ENCODE results near the gene NLGN1.

Gene NLGN1

GRCh38 chr3:173913974-173914421 lies 516.5 kb downstream of the NLGN1 start:
- H3K4me1 ChIP-seq (ENCODE audit: control insufficient read depth, insufficient read depth, low read length): peaks cover 32% of the 10 kb centered on the region
- WGBS, 2 experiments: 56 to 64% methylated on average over 1 of the region's 1 CpG
- no peaks in the 10 kb centered on the region for H3K36me3 ChIP-seq (ENCODE audit: control insufficient read depth, insufficient read depth, low read length)
- H3K9me3 ChIP-seq (ENCODE audit: control insufficient read depth, low read length): no peaks in the 10 kb centered on the region
- H3K27ac ChIP-seq (ENCODE audit: insufficient read depth, low read depth, low read length, poor library complexity, severe bottlenecking): peak overlapping the region; percentile 4
- H3K4me3 ChIP-seq (ENCODE audit: insufficient read depth, low read depth, low read length): no peak overlapping the region
- no peaks in the 10 kb centered on the region for H3K27me3 ChIP-seq (ENCODE audit: control insufficient read depth, insufficient read depth, low read length, poor library complexity, severe bottlenecking)

GRCh38 chr3:173916799-173917198 lies 519.3 kb downstream of the NLGN1 start:
- H3K27me3 ChIP-seq (ENCODE audit: control insufficient read depth, insufficient read depth, low read length, poor library complexity, severe bottlenecking): no peaks in the 10 kb centered on the region
- peaks cover 33% of the 10 kb centered on the region for H3K4me1 ChIP-seq (ENCODE audit: control insufficient read depth, insufficient read depth, low read length)
- no peaks in the 10 kb centered on the region for H3K9me3 ChIP-seq (ENCODE audit: control insufficient read depth, low read length)
- H3K36me3 ChIP-seq (ENCODE audit: control insufficient read depth, insufficient read depth, low read length): no peaks in the 10 kb centered on the region
- no peak overlapping the region for H3K4me3 ChIP-seq (ENCODE audit: insufficient read depth, low read depth, low read length)
- H3K27ac ChIP-seq (ENCODE audit: insufficient read depth, low read depth, low read length, poor library complexity, severe bottlenecking): no peak overlapping the region

GRCh38 chr3:173920386-173920785 lies 522.8 kb downstream of the NLGN1 start:
- no peak overlapping the region for H3K4me3 ChIP-seq (ENCODE audit: insufficient read depth, low read depth, low read length)
- H3K27me3 ChIP-seq (ENCODE audit: control insufficient read depth, insufficient read depth, low read length, poor library complexity, severe bottlenecking): no peaks in the 10 kb centered on the region
- H3K4me1 ChIP-seq (ENCODE audit: control insufficient read depth, insufficient read depth, low read length): peaks cover 8% of the 10 kb centered on the region
- WGBS, 2 experiments: 86 to 90% methylated on average over 1 of the region's 1 CpG
- H3K36me3 ChIP-seq (ENCODE audit: control insufficient read depth, insufficient read depth, low read length): no peaks in the 10 kb centered on the region
- H3K9me3 ChIP-seq (ENCODE audit: control insufficient read depth, low read length): no peaks in the 10 kb centered on the region
- H3K27ac ChIP-seq (ENCODE audit: insufficient read depth, low read depth, low read length, poor library complexity, severe bottlenecking): no peak overlapping the region

GRCh38 chr3:173921732-173922131 lies 524.2 kb downstream of the NLGN1 start:
- Histone ChIP-seq H3K4me1 (ENCODE audit: control insufficient read depth, insufficient read depth, low read length) (peaks cover 7% of the 10 kb centered on the region), H3K27me3 (ENCODE audit: control insufficient read depth, insufficient read depth, low read length, poor library complexity, severe bottlenecking) (no peaks in the 10 kb centered on the region), H3K27ac (ENCODE audit: insufficient read depth, low read depth, low read length, poor library complexity, severe bottlenecking) (peak overlapping the region; percentile 55), H3K9me3 (ENCODE audit: control insufficient read depth, low read length) (no peaks in the 10 kb centered on the region), H3K4me3 (ENCODE audit: insufficient read depth, low read depth, low read length) (no peak overlapping the region), H3K36me3 (ENCODE audit: control insufficient read depth, insufficient read depth, low read length) (no peaks in the 10 kb centered on the region)
- WGBS, 2 experiments: 93% methylated on average over 2 of the region's 2 CpGs

GRCh38 chr3:173923204-173923603 lies 525.7 kb downstream of the NLGN1 start:
- Histone ChIP-seq H3K9me3 (ENCODE audit: control insufficient read depth, low read length) (no peaks in the 10 kb centered on the region), H3K36me3 (ENCODE audit: control insufficient read depth, insufficient read depth, low read length) (no peaks in the 10 kb centered on the region), H3K4me1 (ENCODE audit: control insufficient read depth, insufficient read depth, low read length) (peaks cover 7% of the 10 kb centered on the region), H3K4me3 (ENCODE audit: insufficient read depth, low read depth, low read length) (no peak overlapping the region), H3K27ac (ENCODE audit: insufficient read depth, low read depth, low read length, poor library complexity, severe bottlenecking) (no peak overlapping the region), H3K27me3 (ENCODE audit: control insufficient read depth, insufficient read depth, low read length, poor library complexity, severe bottlenecking) (no peaks in the 10 kb centered on the region)
- WGBS, 2 experiments: 71 to 89% methylated on average over 1 of the region's 1 CpG

GRCh38 chr3:173930251-173930650 lies 532.7 kb downstream of the NLGN1 start:
- Histone ChIP-seq H3K9me3 (ENCODE audit: control insufficient read depth, low read length) (no peaks in the 10 kb centered on the region), H3K4me1 (ENCODE audit: control insufficient read depth, insufficient read depth, low read length) (no peaks in the 10 kb centered on the region), H3K27me3 (ENCODE audit: control insufficient read depth, insufficient read depth, low read length, poor library complexity, severe bottlenecking) (no peaks in the 10 kb centered on the region), H3K27ac (ENCODE audit: insufficient read depth, low read depth, low read length, poor library complexity, severe bottlenecking) (no peak overlapping the region), H3K36me3 (ENCODE audit: control insufficient read depth, insufficient read depth, low read length) (no peaks in the 10 kb centered on the region), H3K4me3 (ENCODE audit: insufficient read depth, low read depth, low read length) (no peak overlapping the region)
- WGBS, 2 experiments: 82 to 95% methylated on average over 2 of the region's 2 CpGs

- Histone ChIP-seq H3K27me3 (ENCODE audit: control insufficient read depth, insufficient read depth, low read length, poor library complexity, severe bottlenecking) (no peaks in the 10 kb centered on the region), H3K36me3 (ENCODE audit: control insufficient read depth, insufficient read depth, low read length) (no peaks in the 10 kb centered on the region), H3K4me3 (ENCODE audit: insufficient read depth, low read depth, low read length) (no peak overlapping the region), H3K27ac (ENCODE audit: insufficient read depth, low read depth, low read length, poor library complexity, severe bottlenecking) (no peak overlapping the region), H3K9me3 (ENCODE audit: control insufficient read depth, low read length) (no peaks in the 10 kb centered on the region), H3K4me1 (ENCODE audit: control insufficient read depth, insufficient read depth, low read length) (no peaks in the 10 kb centered on the region)
Measured at GRCh38 chr3:173932624-173933023, 535.1 kb downstream of the NLGN1 start.

GRCh38 chr3:173933113-173933512 lies 535.6 kb downstream of the NLGN1 start:
- no peaks in the 10 kb centered on the region for H3K36me3 ChIP-seq (ENCODE audit: control insufficient read depth, insufficient read depth, low read length)
- 62 to 83% methylated on average over 1 of the region's 1 CpG for WGBS, 2 experiments
- no peaks in the 10 kb centered on the region for H3K27me3 ChIP-seq (ENCODE audit: control insufficient read depth, insufficient read depth, low read length, poor library complexity, severe bottlenecking)
- peaks cover 2% of the 10 kb centered on the region for H3K4me1 ChIP-seq (ENCODE audit: control insufficient read depth, insufficient read depth, low read length)
- no peaks in the 10 kb centered on the region for H3K9me3 ChIP-seq (ENCODE audit: control insufficient read depth, low read length)
- no peak overlapping the region for H3K4me3 ChIP-seq (ENCODE audit: insufficient read depth, low read depth, low read length)
- no peak overlapping the region for H3K27ac ChIP-seq (ENCODE audit: insufficient read depth, low read depth, low read length, poor library complexity, severe bottlenecking)

- WGBS, 2 experiments: 78 to 100% methylated on average over 1 of the region's 2 CpGs
- no peak overlapping the region for H3K4me3 ChIP-seq (ENCODE audit: insufficient read depth, low read depth, low read length)
- peaks cover 8% of the 10 kb centered on the region for H3K4me1 ChIP-seq (ENCODE audit: control insufficient read depth, insufficient read depth, low read length)
- H3K27ac ChIP-seq (ENCODE audit: insufficient read depth, low read depth, low read length, poor library complexity, severe bottlenecking): no peak overlapping the region
- no peaks in the 10 kb centered on the region for H3K27me3 ChIP-seq (ENCODE audit: control insufficient read depth, insufficient read depth, low read length, poor library complexity, severe bottlenecking)
- no peaks in the 10 kb centered on the region for H3K9me3 ChIP-seq (ENCODE audit: control insufficient read depth, low read length)
- no peaks in the 10 kb centered on the region for H3K36me3 ChIP-seq (ENCODE audit: control insufficient read depth, insufficient read depth, low read length)
Measured at GRCh38 chr3:173936316-173936715, 538.8 kb downstream of the NLGN1 start.

- Histone ChIP-seq H3K4me3 (ENCODE audit: insufficient read depth, low read depth, low read length) (no peak overlapping the region), H3K36me3 (ENCODE audit: control insufficient read depth, insufficient read depth, low read length) (no peaks in the 10 kb centered on the region)
- 45 to 67% methylated on average over 3 to 4 of the region's 4 CpGs for WGBS, 2 experiments
Measured at GRCh38 chr3:173938159-173938558, 540.6 kb downstream of the NLGN1 start.

GRCh38 chr3:173938616-173939015 lies 541.1 kb downstream of the NLGN1 start:
- H3K27me3 ChIP-seq (ENCODE audit: control insufficient read depth, insufficient read depth, low read length, poor library complexity, severe bottlenecking): no peaks in the 10 kb centered on the region
- peaks cover 8% of the 10 kb centered on the region for H3K4me1 ChIP-seq (ENCODE audit: control insufficient read depth, insufficient read depth, low read length)
- no peak overlapping the region for H3K4me3 ChIP-seq (ENCODE audit: insufficient read depth, low read depth, low read length)
- 97% methylated on average over 2 of the region's 2 CpGs; no CpG with 5 or more reads in 1 of the 2 experiments for WGBS, 2 experiments
- no peaks in the 10 kb centered on the region for H3K36me3 ChIP-seq (ENCODE audit: control insufficient read depth, insufficient read depth, low read length)
- H3K9me3 ChIP-seq (ENCODE audit: control insufficient read depth, low read length): no peaks in the 10 kb centered on the region
- H3K27ac ChIP-seq (ENCODE audit: insufficient read depth, low read depth, low read length, poor library complexity, severe bottlenecking): no peak overlapping the region

More at GRCh38 chr3:173938159-173938558, 540.6 kb downstream of the NLGN1 start:
- H3K27ac ChIP-seq (ENCODE audit: insufficient read depth, low read depth, low read length, poor library complexity, severe bottlenecking): no peak overlapping the region
- no peaks in the 10 kb centered on the region for H3K9me3 ChIP-seq (ENCODE audit: control insufficient read depth, low read length)
- peaks cover 8% of the 10 kb centered on the region for H3K4me1 ChIP-seq (ENCODE audit: control insufficient read depth, insufficient read depth, low read length)
- no peaks in the 10 kb centered on the region for H3K27me3 ChIP-seq (ENCODE audit: control insufficient read depth, insufficient read depth, low read length, poor library complexity, severe bottlenecking)
